ENCODE measurements around the gene PLA2G4D. TPM values are rescaled to one million over a fixed set of nuclear protein-coding genes. Genes with fewer than 3 reads are reported as not detected.

The PLA2G4D gene
- total RNA-seq, 5 donors from 2014 or later (not counting 1 experiment from before 2014, with no cell fraction given) = not detected

DNA sequence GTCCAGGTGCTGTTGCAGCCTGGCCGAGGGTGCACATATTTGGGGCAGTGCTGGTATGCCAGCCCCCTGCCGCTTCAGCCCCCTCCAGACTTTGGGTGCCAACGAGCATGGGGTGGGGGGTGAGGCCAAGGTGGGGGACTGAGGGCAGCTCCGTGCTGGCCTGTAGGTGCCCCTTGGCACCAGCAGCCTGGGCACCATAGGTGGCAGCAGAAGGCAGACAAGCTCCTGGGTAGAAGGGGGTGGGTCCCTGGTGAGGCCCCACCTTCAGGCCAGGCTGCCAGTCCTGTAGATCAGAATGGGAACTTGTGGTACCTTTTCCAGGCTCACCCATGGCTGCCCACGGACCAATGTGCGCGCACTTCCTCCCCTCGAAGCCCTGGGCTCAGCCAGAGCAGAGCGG, 57.4 kb downstream of the PLA2G4D start:
- no peak for ATAC-seq (replicated peaks in 1 of 4)
- Mint-ChIP-seq H3K36me3 (no peaks in the 10 kb centered on the region), H3K4me3 (no peak overlapping the region), H3K27me3 (peaks cover 4 to 7% of the 10 kb centered on the region in 2 donors), H3K9me3 (no peaks in the 10 kb centered on the region), H3K27ac (no peak overlapping the region), H3K4me1 (peaks cover 6 to 8% (median 6%) of the 10 kb centered on the region in 3 donors)
- ChIA-PET POLR2A (no interaction called here), CTCF (no interaction called here)
- 91% methylated on average over 8 of the region's 9 CpGs for WGBS (ENCODE audit: insufficient coverage)
- no peaks in the 10 kb centered on the region for H3K9me3 ChIP-seq
- H3K27me3 ChIP-seq (replicated peaks in 1 of 2; ENCODE audit: control insufficient read depth in 2 of 2, extremely low read depth in 1 of 2, insufficient read depth in 2 of 2, low read length in 1 of 2) = peaks cover 0 to 3% of the 10 kb centered on the region in 2 experiments
- peaks cover 0 to 5% of the 10 kb centered on the region in 2 experiments for H3K4me1 ChIP-seq (ENCODE audit: control insufficient read depth in 1 of 2, extremely low read depth in 1 of 2, insufficient read depth in 2 of 2, low read length in 2 of 2)
- H3K27ac ChIP-seq (ENCODE audit: low read length) = no peak overlapping the region
- no peak overlapping the region for H3K4me3 ChIP-seq (ENCODE audit: control insufficient read depth in 1 of 2, extremely low read depth in 1 of 2, low read length in 1 of 2)
- DNase-seq = no peak
- no peaks in the 10 kb centered on the region for H3K36me3 ChIP-seq (ENCODE audit: control insufficient read depth in 2 of 2, extremely low read depth in 1 of 2, insufficient read depth in 1 of 2, low read length in 1 of 2)

DNA sequence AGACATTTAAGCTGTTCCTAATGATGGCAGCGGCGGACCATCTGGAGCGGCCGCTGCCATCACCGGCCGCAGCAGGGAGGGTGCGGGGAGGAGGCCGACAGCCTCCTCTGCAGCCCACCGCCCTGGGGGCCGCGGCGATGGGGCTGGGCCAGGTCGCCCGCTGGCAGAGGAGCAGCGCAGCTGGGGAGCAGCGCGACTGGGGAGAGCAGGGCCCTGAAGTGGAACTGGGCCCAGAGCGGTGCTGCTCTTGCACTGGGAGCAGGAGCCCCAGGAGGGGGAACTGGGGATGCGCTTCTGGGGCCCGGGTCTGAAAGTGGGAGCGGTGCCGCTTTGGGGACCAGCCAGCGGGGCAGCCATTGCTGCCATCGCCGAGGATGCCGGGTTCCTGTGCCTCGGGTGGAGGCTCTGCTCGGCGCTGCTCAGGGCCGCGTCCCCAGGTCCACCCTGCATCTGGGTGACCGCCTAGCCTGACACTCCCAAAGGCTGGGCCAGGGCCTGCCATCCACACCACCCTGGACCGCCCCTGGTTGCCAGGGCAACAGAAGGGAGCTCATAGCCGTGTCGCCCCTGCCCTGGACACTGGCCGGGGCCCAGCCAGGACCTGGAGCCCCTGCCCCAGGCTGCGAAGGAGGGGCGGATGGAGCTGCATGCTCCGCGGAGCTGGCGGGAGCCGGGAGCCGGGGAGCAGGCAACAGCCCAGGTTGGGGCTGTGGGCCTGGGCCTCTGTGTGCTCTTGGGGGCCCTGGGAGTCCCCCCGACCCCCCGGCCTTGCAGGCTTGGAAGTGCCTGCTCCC, 58.1 kb downstream of the PLA2G4D start:
- Mint-ChIP-seq H3K36me3 (no peaks in the 10 kb centered on the region), H3K27me3 (peaks cover 1 to 4% of the 10 kb centered on the region in 2 donors)

DNA sequence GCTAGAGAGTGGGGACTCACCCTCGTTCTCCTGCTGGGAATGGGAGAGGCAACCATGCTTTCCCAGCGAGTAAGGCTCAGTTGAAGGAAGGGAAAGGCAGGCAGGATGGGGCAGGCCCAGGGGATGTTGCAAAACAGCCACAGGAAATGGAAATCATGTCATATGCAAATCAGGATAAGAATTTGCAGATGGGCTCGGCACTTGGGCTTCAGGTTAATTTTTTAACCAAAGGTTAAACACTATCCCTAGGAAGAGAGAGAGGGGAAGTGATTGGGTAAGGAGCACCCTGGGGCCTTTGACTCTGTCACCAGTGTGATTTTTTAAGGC, 59.0 kb downstream of the PLA2G4D start:
- H3K4me1 ChIP-seq (ENCODE audit: control insufficient read depth in 1 of 2, extremely low read depth in 1 of 2, insufficient read depth in 2 of 2, low read length in 2 of 2) = peaks cover 0 to 5% of the 10 kb centered on the region in 2 experiments
- POLR2A ChIA-PET = no interaction called here
- ATAC-seq (replicated peaks in 1 of 4) (no peak), DNase-seq (no peak)
- peaks cover 6 to 8% (median 6%) of the 10 kb centered on the region in 3 donors for H3K4me1 Mint-ChIP-seq
- CTCF ChIA-PET = no interaction called here
- H3K9me3 ChIP-seq = no peaks in the 10 kb centered on the region
- H3K36me3 Mint-ChIP-seq = no peaks in the 10 kb centered on the region
- peaks cover 0 to 6% of the 10 kb centered on the region in 2 experiments for H3K27me3 ChIP-seq (replicated peaks in 1 of 2; ENCODE audit: control insufficient read depth in 2 of 2, extremely low read depth in 1 of 2, insufficient read depth in 2 of 2, low read length in 1 of 2)
- no peak overlapping the region for H3K27ac ChIP-seq (ENCODE audit: low read length)
- H3K27me3 Mint-ChIP-seq = peaks cover 0 to 4% of the 10 kb centered on the region in 2 donors
- H3K4me3 Mint-ChIP-seq = no peak overlapping the region
- H3K9me3 Mint-ChIP-seq = no peaks in the 10 kb centered on the region
- no peak overlapping the region for H3K4me3 ChIP-seq (ENCODE audit: control insufficient read depth in 1 of 2, extremely low read depth in 1 of 2, low read length in 1 of 2)
- no peaks in the 10 kb centered on the region for H3K36me3 ChIP-seq (ENCODE audit: control insufficient read depth in 2 of 2, extremely low read depth in 1 of 2, insufficient read depth in 1 of 2, low read length in 1 of 2)
- WGBS (ENCODE audit: insufficient coverage) = 47% methylated on average over 2 of the region's 3 CpGs
- no peak overlapping the region for H3K27ac Mint-ChIP-seq

More for the DNA sequence above, 58.1 kb downstream of the PLA2G4D start:
- no peak overlapping the region for H3K27ac ChIP-seq (ENCODE audit: low read length)
- peaks cover 0 to 5% of the 10 kb centered on the region in 2 experiments for H3K4me1 ChIP-seq (ENCODE audit: control insufficient read depth in 1 of 2, extremely low read depth in 1 of 2, insufficient read depth in 2 of 2, low read length in 2 of 2)
- no peak overlapping the region for H3K4me3 ChIP-seq (ENCODE audit: control insufficient read depth in 1 of 2, extremely low read depth in 1 of 2, low read length in 1 of 2)
- no peaks in the 10 kb centered on the region for H3K36me3 ChIP-seq (ENCODE audit: control insufficient read depth in 2 of 2, extremely low read depth in 1 of 2, insufficient read depth in 1 of 2, low read length in 1 of 2)
- CTCF ChIA-PET = no interaction called here
- H3K27ac Mint-ChIP-seq = no peak overlapping the region
- no peaks in the 10 kb centered on the region for H3K9me3 ChIP-seq
- no peak for ATAC-seq (replicated peaks in 1 of 4)
- H3K27me3 ChIP-seq (replicated peaks in 1 of 2; ENCODE audit: control insufficient read depth in 2 of 2, extremely low read depth in 1 of 2, insufficient read depth in 2 of 2, low read length in 1 of 2) = peaks cover 0 to 3% of the 10 kb centered on the region in 2 experiments
- no peaks in the 10 kb centered on the region for H3K9me3 Mint-ChIP-seq
- H3K4me3 Mint-ChIP-seq = no peak overlapping the region
- WGBS (ENCODE audit: insufficient coverage) = 95% methylated on average over 35 of the region's 45 CpGs
- no peak for DNase-seq
- POLR2A ChIA-PET = no interaction called here
- peaks cover 6 to 8% (median 6%) of the 10 kb centered on the region in 3 donors for H3K4me1 Mint-ChIP-seq

GRCh38 chr15:42034628-42035434, 59.5 kb downstream of the PLA2G4D start:
- Mint-ChIP-seq H3K4me3 (no peak overlapping the region), H3K4me1 (peaks cover 6 to 8% (median 6%) of the 10 kb centered on the region in 3 donors), H3K36me3 (no peaks in the 10 kb centered on the region), H3K27me3 (peaks cover 0 to 4% of the 10 kb centered on the region in 2 donors), H3K27ac (no peak overlapping the region), H3K9me3 (no peaks in the 10 kb centered on the region)
- Histone ChIP-seq H3K4me1 (ENCODE audit: control insufficient read depth in 1 of 2, extremely low read depth in 1 of 2, insufficient read depth in 2 of 2, low read length in 2 of 2) (peaks cover 0 to 5% of the 10 kb centered on the region in 2 experiments), H3K27ac (ENCODE audit: low read length) (no peak overlapping the region), H3K36me3 (ENCODE audit: control insufficient read depth in 2 of 2, extremely low read depth in 1 of 2, insufficient read depth in 1 of 2, low read length in 1 of 2) (no peaks in the 10 kb centered on the region), H3K9me3 (no peaks in the 10 kb centered on the region), H3K27me3 (replicated peaks in 1 of 2; ENCODE audit: control insufficient read depth in 2 of 2, extremely low read depth in 1 of 2, insufficient read depth in 2 of 2, low read length in 1 of 2) (peaks cover 0 to 6% of the 10 kb centered on the region in 2 experiments), H3K4me3 (ENCODE audit: control insufficient read depth in 1 of 2, extremely low read depth in 1 of 2, low read length in 1 of 2) (no peak overlapping the region)
- DNase-seq (no peak), ATAC-seq (replicated peaks in 1 of 4) (no peak)
- 80% methylated on average over 5 of the region's 8 CpGs for WGBS (ENCODE audit: insufficient coverage)
- ChIA-PET POLR2A (no interaction called here), CTCF (interaction anchor here in 1 of 2 donors (0.6 kb wide), 1 partner anchor 43 kb away, joined by 3 read pairs; no protein-coding TSS in a partner anchor)

GRCh38 chr15:42033214-42033873, 61.0 kb downstream of the PLA2G4D start:
- ChIA-PET CTCF (no interaction called here), POLR2A (no interaction called here)
- Histone ChIP-seq H3K4me3 (ENCODE audit: control insufficient read depth in 1 of 2, extremely low read depth in 1 of 2, low read length in 1 of 2) (no peak overlapping the region), H3K36me3 (ENCODE audit: control insufficient read depth in 2 of 2, extremely low read depth in 1 of 2, insufficient read depth in 1 of 2, low read length in 1 of 2) (no peaks in the 10 kb centered on the region), H3K27ac (ENCODE audit: low read length) (no peak overlapping the region), H3K27me3 (replicated peaks in 1 of 2; ENCODE audit: control insufficient read depth in 2 of 2, extremely low read depth in 1 of 2, insufficient read depth in 2 of 2, low read length in 1 of 2) (peaks cover 0 to 6% of the 10 kb centered on the region in 2 experiments), H3K9me3 (no peaks in the 10 kb centered on the region), H3K4me1 (ENCODE audit: control insufficient read depth in 1 of 2, extremely low read depth in 1 of 2, insufficient read depth in 2 of 2, low read length in 2 of 2) (peaks cover 0 to 5% of the 10 kb centered on the region in 2 experiments)
- H3K27me3 Mint-ChIP-seq = no peaks in the 10 kb centered on the region
- WGBS (ENCODE audit: insufficient coverage) = 80% methylated on average over 3 of the region's 3 CpGs
- H3K36me3 Mint-ChIP-seq = no peaks in the 10 kb centered on the region
- no peaks in the 10 kb centered on the region for H3K9me3 Mint-ChIP-seq
- DNase-seq (no peak), ATAC-seq (replicated peaks in 1 of 4) (no peak)
- H3K4me1 Mint-ChIP-seq = peaks cover 6 to 8% (median 6%) of the 10 kb centered on the region in 3 donors
- no peak overlapping the region for H3K4me3 Mint-ChIP-seq
- H3K27ac Mint-ChIP-seq = no peak overlapping the region

Measured in T-cell (primary cell).